Smooth muscle cell (in vitro differentiated cells): Measurements from ENCODE around the gene NUP133. TPM values are rescaled to one million over a fixed set of nuclear protein-coding genes. Genes with fewer than 3 reads are reported as not detected.

Experiments used
- DNase-seq: peaks from one replicate; lab custom pipeline; 2025; ENCODE audit not compliant: unreplicated experiment; lab: John Stamatoyannopoulos, UW
- H2AFZ ChIP-seq: fragments of 200-600 bp; sonication (generic); 2 replicates; pipeline ENCODE4 v1.6.0; 2016; ENCODE audit warnings: antibody characterized with exemption, low read depth, mild to moderate bottlenecking
- H3F3A ChIP-seq: fragments of 200-600 bp; sonication (generic); 2 replicates; pipeline ENCODE4 v1.6.0; 2017; ENCODE audit warnings: antibody characterized with exemption, low read depth
- H3K27ac ChIP-seq: fragments of 200-600 bp; sonication (generic); 2 replicates; pipeline ENCODE4 v1.5.1; 2016; ENCODE audit warnings: low read depth, mild to moderate bottlenecking
- H3K27me3 ChIP-seq: fragments of 200-600 bp; sonication (generic); 2 replicates; pipeline ENCODE4 v1.6.1; 2016; ENCODE audit warnings: low read depth, mild to moderate bottlenecking
- H3K36me3 ChIP-seq: fragments of 200-600 bp; sonication (generic); 2 replicates; pipeline ENCODE4 v1.5.1; 2016; ENCODE audit warnings: low read depth
- H3K4me1 ChIP-seq: fragments of 200-600 bp; sonication (generic); 2 replicates; pipeline ENCODE4 v1.5.1; 2016; ENCODE audit warnings: low read depth
- H3K4me2 ChIP-seq: fragments of 200-600 bp; sonication (generic); 2 replicates; pipeline ENCODE4 v1.6.0; 2016; ENCODE audit warnings: mild to moderate bottlenecking
- H3K4me3 ChIP-seq: fragments of 200-600 bp; sonication (generic); 2 replicates; pipeline ENCODE4 v1.5.1; 2016; ENCODE audit warnings: mild to moderate bottlenecking
- H3K79me2 ChIP-seq: fragments of 200-600 bp; sonication (generic); 2 replicates; pipeline ENCODE4 v1.6.0; 2016; ENCODE audit warnings: low read depth, mild to moderate bottlenecking
- H3K9ac ChIP-seq: fragments of 200-600 bp; sonication (generic); 2 replicates; pipeline ENCODE4 v1.6.0; 2016; ENCODE audit warnings: low read depth
- H3K9me3 ChIP-seq: fragments of 200-600 bp; sonication (generic); replicated peaks from 2 replicates; pipeline ENCODE4 v1.5.1; 2016; ENCODE audit warnings: low read depth
- H4K20me1 ChIP-seq: fragments of 200-600 bp; sonication (generic); 2 replicates; pipeline ENCODE4 v1.6.0; 2016; ENCODE audit warnings: low read depth
- WGBS: methylation state at CpG from one replicate; pipeline ENCODE4 v1.1.7; 2016; ENCODE audit warnings: low lambda C conversion rate; 5-methylcytosine and 5-hydroxymethylcytosine counted together
- polyA plus RNA-seq: library from polyadenylated mRNA; unstranded; fragments of >200 nt; fragmentation: Nextera tagmentation; extraction: Ambion mirVana; gene quantifications from 2 replicates; pipeline ENCODE4 v1.2.1, GENCODE V29; 2016
- total RNA-seq: library from RNA; depleted of rRNA; stranded (reverse); fragments of >200 nt; gene quantifications from 2 replicates; pipeline ENCODE4 v1.2.3, GENCODE V29; 2014
- TF ChIP-seq, protein P1 (sequence below): fragments of 200-600 bp; sonication (generic); IDR thresholded peaks from 2 replicates; pipeline ENCODE4 v1.5.1; 2017; ENCODE audit warnings: borderline replicate concordance, mild to moderate bottlenecking, antibody characterized with exemption; ENCODE audit not compliant: insufficient read depth, poor library complexity, severe bottlenecking

The NUP133 gene
- total and polyA plus RNA-seq, 2 experiments from 2014 or later: 15.5 to 40.0 TPM

DNA sequence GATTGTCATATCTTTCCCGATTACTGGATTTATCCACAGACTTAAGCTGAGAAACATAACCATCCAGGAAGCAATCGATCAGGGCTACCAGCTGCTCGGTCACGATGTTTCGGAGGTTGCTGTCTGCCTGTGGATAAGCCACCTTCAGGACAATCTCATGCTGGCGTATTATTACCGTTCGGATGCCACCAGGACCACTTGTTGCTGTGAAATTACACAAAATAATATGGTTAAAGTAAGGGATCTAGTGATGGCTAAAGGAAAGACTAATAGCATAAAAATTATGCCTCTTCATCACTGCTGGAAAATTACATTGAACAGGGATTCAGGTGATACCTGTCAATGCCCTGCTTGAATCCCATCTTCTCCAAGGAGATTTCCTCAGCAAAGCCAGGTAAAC, 43.5 kb downstream of the NUP133 start:
- TF ChIP-seq, protein P1, sequence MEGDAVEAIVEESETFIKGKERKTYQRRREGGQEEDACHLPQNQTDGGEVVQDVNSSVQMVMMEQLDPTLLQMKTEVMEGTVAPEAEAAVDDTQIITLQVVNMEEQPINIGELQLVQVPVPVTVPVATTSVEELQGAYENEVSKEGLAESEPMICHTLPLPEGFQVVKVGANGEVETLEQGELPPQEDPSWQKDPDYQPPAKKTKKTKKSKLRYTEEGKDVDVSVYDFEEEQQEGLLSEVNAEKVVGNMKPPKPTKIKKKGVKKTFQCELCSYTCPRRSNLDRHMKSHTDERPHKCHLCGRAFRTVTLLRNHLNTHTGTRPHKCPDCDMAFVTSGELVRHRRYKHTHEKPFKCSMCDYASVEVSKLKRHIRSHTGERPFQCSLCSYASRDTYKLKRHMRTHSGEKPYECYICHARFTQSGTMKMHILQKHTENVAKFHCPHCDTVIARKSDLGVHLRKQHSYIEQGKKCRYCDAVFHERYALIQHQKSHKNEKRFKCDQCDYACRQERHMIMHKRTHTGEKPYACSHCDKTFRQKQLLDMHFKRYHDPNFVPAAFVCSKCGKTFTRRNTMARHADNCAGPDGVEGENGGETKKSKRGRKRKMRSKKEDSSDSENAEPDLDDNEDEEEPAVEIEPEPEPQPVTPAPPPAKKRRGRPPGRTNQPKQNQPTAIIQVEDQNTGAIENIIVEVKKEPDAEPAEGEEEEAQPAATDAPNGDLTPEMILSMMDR: no peak
- Histone ChIP-seq H3K36me3 (peaks cover 23% of the 10 kb centered on the region), H3F3A (no peaks in the 10 kb centered on the region), H3K4me2 (no peak overlapping the region), H3K27me3 (no peaks in the 10 kb centered on the region), H3K27ac (no peak overlapping the region), H4K20me1 (peaks cover 4% of the 10 kb centered on the region), H3K9ac (no peak overlapping the region), H2AFZ (no peak overlapping the region), H3K79me2 (peaks cover 3% of the 10 kb centered on the region), H3K4me3 (no peak overlapping the region), H3K4me1 (no peaks in the 10 kb centered on the region), H3K9me3 (no peaks in the 10 kb centered on the region)
- over 99% methylated on average over 8 of the region's 8 CpGs for WGBS
- no peak for DNase-seq

DNA sequence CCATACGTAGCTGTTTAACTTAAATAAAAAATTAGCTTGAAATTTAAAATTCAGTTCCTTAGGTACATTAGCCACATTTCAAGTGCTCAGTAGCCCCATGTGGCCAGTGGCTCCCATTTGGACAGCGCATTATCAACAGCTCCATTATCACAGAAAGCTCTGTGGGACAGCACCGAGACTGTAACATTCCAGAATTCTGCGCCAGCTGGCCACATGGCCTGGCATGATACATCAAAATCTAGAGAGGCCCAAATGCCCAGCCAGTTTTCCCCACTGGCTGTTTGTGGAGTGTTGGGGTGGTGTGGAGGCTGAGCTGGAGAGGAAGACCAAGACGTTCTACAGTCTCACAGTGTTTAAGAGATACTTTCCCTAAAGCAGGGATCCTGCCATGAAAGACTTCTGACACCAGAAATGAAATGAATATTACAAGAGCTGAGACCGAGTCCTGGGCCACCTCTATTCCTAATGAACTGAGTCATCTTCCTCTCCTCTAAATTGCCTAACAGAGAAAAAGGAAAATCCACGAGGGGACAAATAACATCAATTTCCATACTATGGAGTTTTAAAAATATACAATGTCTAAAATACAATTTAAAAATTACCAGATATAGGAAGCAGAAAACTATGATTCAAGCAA, 47.0 kb downstream of the NUP133 start:
- no peaks in the 10 kb centered on the region for H4K20me1 ChIP-seq

DNA sequence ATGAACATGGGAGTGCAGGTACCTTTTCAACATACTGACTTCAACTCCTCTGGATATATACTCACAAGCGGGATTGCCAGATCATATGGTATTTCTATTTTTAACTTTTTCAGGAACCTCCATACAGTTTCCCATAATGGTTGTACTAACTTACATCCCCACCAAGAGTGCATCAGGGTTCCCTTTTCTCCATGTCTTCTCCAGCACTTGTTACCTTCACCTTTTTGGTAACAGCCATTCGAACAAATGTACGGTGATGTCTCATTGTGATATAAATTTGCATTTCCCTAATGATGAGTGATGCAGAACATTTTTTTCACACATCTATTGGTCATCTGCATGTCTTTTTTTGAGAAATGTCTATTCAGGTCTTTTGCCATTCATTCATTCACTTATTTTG, 48.3 kb downstream of the NUP133 start:
- H3K27me3 ChIP-seq: no peaks in the 10 kb centered on the region

More for the DNA sequence above, 47.0 kb downstream of the NUP133 start:
- Histone ChIP-seq H3K27me3 (no peaks in the 10 kb centered on the region), H3K4me3 (no peak overlapping the region), H3K9ac (no peak overlapping the region), H3K4me2 (no peak overlapping the region), H3K27ac (no peak overlapping the region), H2AFZ (no peak overlapping the region), H3K79me2 (no peaks in the 10 kb centered on the region), H3K36me3 (peaks cover 17% of the 10 kb centered on the region), H3K9me3 (no peaks in the 10 kb centered on the region), H3F3A (no peaks in the 10 kb centered on the region), H3K4me1 (no peaks in the 10 kb centered on the region)
- no peak for DNase-seq
- 96% methylated on average over 7 of the region's 7 CpGs for WGBS
- TF ChIP-seq, protein P1: no peak

DNA sequence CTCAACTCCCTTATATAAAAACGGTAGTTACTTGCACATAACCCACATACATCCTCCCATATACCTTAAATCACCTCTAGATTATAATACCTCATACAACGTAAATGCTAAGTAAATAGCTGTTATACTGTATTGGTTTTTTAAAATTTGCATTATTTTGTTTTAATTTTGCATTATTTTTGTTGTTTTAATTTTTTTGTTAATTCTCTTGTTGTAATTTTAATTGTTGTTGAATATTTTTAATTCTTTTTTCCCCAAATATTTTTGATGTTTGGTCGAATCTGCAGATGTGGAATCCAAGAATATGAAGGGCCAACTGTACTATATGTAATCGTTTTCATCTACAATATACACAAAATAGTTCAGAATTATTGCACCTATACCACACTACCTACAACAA, 50.7 kb downstream of the NUP133 start:
- Histone ChIP-seq H3K4me1 (no peaks in the 10 kb centered on the region), H3K9ac (no peak overlapping the region), H3K4me3 (no peak overlapping the region), H2AFZ (no peak overlapping the region), H3K27ac (no peak overlapping the region), H3K79me2 (no peaks in the 10 kb centered on the region), H4K20me1 (no peaks in the 10 kb centered on the region), H3K4me2 (no peak overlapping the region), H3K27me3 (no peaks in the 10 kb centered on the region), H3K9me3 (no peaks in the 10 kb centered on the region), H3K36me3 (peaks cover 9% of the 10 kb centered on the region), H3F3A (no peaks in the 10 kb centered on the region)
- 97% methylated on average over 4 of the region's 4 CpGs for WGBS
- TF ChIP-seq, protein P1: no peak
- no peak for DNase-seq

More for the DNA sequence above, 48.3 kb downstream of the NUP133 start:
- Histone ChIP-seq H3F3A (no peaks in the 10 kb centered on the region), H3K79me2 (no peaks in the 10 kb centered on the region), H4K20me1 (no peaks in the 10 kb centered on the region), H3K9ac (no peak overlapping the region), H3K27ac (no peak overlapping the region), H3K4me3 (no peak overlapping the region), H3K36me3 (peaks cover 14% of the 10 kb centered on the region), H2AFZ (no peak overlapping the region), H3K4me2 (no peak overlapping the region), H3K4me1 (no peaks in the 10 kb centered on the region), H3K9me3 (no peaks in the 10 kb centered on the region)
- TF ChIP-seq, protein P1: no peak
- DNase-seq: no peak
- 98% methylated on average over 3 of the region's 3 CpGs for WGBS
